ENCODE measurements around the gene CD27.

The CD27 gene

GRCh38 chr12:6434205-6435140 is 10.3 kb upstream of the CD27 start:
- no peak for DNase-seq (ENCODE audit: low spot score)

DNA sequence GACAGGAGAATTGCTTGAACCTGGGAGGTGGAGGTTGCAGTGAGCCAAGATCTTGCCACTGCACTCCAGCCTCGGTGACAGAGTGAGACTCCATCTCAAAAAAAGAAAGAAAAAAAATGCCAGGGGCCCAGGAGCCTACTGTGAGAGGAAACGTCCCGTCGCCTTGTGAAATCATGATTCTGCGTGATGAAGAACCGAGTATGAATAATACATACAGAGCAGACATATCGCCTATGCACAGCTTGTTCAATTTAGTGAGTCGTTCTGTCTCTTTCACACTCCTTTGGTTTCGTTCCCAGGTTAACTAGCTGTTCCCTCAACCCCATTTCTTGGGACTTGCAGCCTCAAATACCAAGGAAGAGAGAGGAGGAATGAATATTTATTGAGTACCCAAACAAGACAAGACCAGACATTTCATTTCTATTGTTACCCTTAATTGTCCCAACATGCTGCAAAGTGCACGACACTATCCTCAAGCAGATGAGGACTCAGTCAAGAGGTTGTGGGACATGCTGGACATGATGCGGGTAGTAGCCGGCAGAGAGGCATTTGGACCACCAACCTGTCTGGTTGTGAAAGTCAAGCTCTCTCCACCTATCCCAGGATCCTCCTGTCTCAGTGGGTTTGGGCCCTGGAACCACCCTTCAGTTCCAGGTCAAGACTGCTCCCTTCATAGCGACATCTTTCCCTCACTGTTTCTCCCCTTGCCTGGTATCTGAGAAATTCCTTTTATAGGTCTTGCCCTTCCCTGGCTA is 8.6 kb upstream of the CD27 start:
- no peak for DNase-seq (ENCODE audit: low spot score)

- DNase-seq (ENCODE audit: low spot score) = no peak
Measured at GRCh38 chr12:6437586-6437985, 7.2 kb upstream of the CD27 start.

GRCh38 chr12:6438345-6438744 is 6.4 kb upstream of the CD27 start:
- no peak for DNase-seq (ENCODE audit: low spot score)

- DNase-seq (ENCODE audit: low spot score) = no peak
Measured at GRCh38 chr12:6440391-6440790, 4.4 kb upstream of the CD27 start.

- DNase-seq (ENCODE audit: low spot score) = no peak
Measured at GRCh38 chr12:6442836-6443235, 1.9 kb upstream of the CD27 start.

- no peak for DNase-seq (ENCODE audit: low spot score)
Measured at GRCh38 chr12:6443361-6443983, 1.3 kb upstream of the CD27 start.

DNA sequence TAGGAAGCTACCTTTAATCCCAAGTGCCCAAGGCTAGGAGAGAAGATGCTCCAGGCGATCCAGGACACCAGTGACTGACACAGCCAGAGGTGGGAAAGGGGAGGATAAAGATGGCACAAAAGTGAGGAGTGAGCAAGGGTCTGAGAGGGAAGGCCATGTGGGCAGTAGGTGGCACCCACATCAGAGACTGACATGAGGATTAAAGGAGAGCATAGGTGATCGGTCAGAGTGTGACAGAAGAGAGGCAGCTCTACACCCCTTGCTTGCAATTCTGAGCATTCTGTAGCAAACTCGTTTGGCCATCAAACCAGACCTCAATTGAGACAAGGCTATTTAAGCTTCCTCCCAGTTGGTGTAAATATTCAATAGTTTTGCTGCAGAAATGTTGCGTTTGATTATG is 724 bp upstream of the CD27 start:
- no peak for DNase-seq (ENCODE audit: low spot score)

- DNase-seq (ENCODE audit: low spot score) = no peak
Measured at GRCh38 chr12:6450091-6450868, 5.5 kb downstream of the CD27 start.

DNA sequence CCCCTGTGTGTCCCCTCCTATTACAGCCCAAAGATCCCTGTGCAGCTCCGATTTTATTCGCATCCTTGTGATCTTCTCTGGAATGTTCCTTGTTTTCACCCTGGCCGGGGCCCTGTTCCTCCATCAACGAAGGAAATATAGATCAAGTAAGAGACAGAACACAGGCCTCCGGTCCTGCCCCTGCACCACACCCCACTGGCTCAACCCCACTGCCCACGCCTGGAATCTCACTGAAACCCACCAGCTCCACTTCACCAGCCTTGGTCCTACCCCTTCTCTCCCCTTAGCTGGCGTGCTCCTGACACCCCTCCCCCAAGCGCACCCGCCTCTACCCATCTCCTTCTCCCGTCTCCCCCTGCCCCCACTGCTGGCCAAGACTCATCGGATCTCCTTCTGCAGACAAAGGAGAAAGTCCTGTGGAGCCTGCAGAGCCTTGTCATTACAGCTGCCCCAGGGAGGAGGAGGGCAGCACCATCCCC is 6.2 kb downstream of the CD27 start:
- DNase-seq (ENCODE audit: low spot score) = no peak

- peak; percentile 89 for DNase-seq (ENCODE audit: low spot score)
Measured at GRCh38 chr12:6451348-6452244, 6.8 kb downstream of the CD27 start, which contains the start of gene TAPBPL. Gene TAPBPL, plus strand, starts transcription at chr12:6452042. Its CDS starts 207 bp downstream, at chr12:6452249.

DNA sequence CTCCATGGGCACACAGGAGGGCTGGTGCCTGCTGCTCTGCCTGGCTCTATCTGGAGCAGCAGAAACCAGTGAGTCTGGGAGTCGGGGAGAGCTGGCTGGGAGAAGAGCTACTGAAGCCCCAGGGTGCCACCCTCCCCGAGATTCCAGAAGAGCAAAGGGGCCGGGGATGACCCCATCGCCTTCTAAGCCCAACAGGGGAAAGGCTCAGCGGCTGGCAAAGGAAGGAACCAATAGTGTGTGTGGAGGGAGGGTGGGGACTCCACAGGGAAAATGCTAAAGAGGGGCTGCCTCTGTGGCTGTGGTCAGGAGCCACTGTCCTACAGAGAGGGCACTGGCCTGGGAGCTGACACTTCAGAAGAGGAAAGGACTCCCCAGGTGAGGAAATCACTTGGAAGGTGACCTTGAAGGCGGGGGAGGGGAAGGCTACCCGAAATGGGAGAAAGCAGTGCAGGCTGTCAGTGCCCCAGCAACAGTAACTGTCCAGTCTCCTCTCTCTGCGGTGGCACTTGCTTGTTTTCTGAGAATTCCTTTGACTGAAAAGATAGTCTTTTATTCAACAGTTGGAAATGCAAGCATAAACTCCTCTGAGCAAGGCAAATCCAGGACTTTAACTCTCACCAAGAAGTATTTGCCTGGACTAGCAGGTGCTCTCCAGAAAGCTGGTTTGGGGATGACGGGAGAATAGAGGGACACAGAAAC is 7.6 kb downstream of the CD27 start:
- peak; percentile 25 for DNase-seq (ENCODE audit: low spot score)

DNA sequence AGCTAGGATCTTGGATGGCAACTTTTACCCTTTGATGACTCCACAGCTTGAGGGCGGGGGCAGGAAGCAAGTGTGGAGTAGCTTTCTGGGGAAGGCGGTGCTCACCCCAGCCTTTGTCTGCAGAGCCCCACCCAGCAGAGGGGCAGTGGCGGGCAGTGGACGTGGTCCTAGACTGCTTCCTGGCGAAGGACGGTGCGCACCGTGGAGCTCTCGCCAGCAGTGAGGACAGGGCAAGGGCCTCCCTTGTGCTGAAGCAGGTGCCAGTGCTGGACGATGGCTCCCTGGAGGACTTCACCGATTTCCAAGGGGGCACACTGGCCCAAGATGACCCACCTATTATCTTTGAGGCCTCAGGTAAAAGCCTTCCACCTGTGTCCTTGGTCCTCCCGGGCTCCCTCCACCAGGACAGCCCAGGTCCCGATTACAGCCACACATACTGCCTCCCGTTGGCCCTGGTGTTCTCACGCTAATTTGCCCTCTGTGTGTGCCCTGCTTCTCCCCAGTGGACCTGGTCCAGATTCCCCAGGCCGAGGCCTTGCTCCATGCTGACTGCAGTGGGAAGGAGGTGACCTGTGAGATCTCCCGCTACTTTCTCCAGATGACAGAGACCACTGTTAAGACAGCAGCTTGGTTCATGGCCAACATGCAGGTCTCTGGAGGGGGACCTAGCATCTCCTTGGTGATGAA is 8.3 kb downstream of the CD27 start:
- no peak for DNase-seq (ENCODE audit: low spot score)

- no peak for DNase-seq (ENCODE audit: low spot score)
Measured at GRCh38 chr12:6457220-6457945, 12.6 kb downstream of the CD27 start.

DNA sequence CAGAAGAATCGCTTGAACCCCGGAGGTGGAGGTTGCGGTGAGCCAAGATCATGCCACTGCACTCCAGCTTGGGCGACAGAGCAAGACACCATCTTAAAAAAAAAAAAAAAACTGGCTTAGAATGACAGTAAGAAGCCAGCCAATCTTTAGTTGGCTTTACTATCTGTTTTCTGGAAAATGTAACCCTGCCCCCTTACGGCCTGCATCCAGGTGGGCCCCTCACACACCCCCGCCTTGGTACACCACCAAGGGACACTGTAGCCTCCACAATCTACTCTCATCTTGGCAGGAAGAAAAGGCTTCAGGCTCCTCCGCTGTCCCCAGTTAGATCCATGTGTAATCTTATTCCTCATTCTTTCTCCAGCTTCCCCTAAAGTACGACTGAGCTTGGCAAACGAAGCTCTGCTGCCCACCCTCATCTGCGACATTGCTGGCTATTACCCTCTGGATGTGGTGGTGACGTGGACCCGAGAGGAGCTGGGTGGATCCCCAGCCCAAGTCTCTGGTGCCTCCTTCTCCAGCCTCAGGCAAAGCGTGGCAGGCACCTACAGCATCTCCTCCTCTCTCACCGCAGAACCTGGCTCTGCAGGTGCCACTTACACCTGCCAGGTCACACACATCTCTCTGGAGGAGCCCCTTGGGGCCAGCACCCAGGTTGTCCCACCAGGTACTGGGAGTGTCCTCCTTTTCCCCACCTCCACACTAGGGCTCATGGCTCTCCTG is 13.7 kb downstream of the CD27 start:
- no peak for DNase-seq (ENCODE audit: low spot score)

DNA sequence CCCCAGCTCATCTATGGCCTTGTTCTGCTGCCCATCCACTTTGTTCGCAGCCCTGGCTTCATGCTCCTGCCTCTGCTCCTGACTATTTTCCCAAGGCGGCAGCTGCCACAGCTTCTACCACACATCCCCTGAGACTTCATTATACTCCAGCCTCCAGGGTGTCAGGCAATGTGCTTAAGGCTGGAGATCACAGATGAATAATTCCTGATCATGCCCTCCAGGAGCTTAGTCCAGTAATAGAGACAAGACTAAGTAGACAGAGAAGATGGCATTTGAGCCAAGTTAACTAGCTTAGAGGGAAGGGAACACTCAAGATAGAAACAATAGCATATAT is 14.2 kb downstream of the CD27 start:
- no peak for DNase-seq (ENCODE audit: low spot score)

- no peak for DNase-seq (ENCODE audit: low spot score)
Measured at GRCh38 chr12:6460751-6461371, 16.1 kb downstream of the CD27 start.

Data from LoVo (cell line).